Measurements from ENCODE around the gene CACNA1G. TPM values are rescaled to one million over a fixed set of nuclear protein-coding genes. Genes with fewer than 3 reads are reported as not detected.

The CACNA1G gene
- total RNA-seq, 1 donor from 2014 or later, result 0.19 TPM

DNA sequence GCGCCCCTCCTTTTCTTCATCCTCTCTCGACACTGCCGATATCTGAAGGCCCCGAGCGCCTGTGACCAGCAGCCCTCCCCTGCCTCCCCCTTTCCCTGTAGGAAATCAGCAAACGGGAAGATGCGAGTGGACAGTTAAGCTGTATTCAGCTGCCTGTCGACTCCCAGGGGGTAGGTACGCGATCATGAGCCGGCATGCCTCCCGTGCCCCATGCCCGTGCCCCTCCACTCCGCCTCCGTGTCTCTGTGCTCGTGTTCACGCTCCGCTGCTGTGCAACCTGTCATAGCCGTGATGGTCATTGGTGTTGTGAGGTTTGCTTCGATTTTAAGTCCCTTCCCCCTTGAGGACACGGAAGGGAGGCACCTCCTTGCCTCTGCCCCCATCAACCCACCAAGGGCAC is 34.4 kb downstream of the CACNA1G start:
- Mint-ChIP-seq H3K27me3 (peaks cover 4% of the 10 kb centered on the region), H3K36me3 (ENCODE audit: insufficient read depth) (no peaks in the 10 kb centered on the region), H3K4me3 (ENCODE audit: low read depth) (no peak overlapping the region), H3K27ac (no peak overlapping the region), H3K4me1 (ENCODE audit: low read depth) (peaks cover 17% of the 10 kb centered on the region), H3K9me3 (ENCODE audit: low read depth) (no peaks in the 10 kb centered on the region)
- DNase-seq (ENCODE audit: low spot score, unreplicated experiment), result no peak
- TF ChIP-seq, protein P1, sequence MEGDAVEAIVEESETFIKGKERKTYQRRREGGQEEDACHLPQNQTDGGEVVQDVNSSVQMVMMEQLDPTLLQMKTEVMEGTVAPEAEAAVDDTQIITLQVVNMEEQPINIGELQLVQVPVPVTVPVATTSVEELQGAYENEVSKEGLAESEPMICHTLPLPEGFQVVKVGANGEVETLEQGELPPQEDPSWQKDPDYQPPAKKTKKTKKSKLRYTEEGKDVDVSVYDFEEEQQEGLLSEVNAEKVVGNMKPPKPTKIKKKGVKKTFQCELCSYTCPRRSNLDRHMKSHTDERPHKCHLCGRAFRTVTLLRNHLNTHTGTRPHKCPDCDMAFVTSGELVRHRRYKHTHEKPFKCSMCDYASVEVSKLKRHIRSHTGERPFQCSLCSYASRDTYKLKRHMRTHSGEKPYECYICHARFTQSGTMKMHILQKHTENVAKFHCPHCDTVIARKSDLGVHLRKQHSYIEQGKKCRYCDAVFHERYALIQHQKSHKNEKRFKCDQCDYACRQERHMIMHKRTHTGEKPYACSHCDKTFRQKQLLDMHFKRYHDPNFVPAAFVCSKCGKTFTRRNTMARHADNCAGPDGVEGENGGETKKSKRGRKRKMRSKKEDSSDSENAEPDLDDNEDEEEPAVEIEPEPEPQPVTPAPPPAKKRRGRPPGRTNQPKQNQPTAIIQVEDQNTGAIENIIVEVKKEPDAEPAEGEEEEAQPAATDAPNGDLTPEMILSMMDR (IDR thresholded peaks at IDR 0.05; ENCODE audit: unreplicated experiment), result no peak

DNA sequence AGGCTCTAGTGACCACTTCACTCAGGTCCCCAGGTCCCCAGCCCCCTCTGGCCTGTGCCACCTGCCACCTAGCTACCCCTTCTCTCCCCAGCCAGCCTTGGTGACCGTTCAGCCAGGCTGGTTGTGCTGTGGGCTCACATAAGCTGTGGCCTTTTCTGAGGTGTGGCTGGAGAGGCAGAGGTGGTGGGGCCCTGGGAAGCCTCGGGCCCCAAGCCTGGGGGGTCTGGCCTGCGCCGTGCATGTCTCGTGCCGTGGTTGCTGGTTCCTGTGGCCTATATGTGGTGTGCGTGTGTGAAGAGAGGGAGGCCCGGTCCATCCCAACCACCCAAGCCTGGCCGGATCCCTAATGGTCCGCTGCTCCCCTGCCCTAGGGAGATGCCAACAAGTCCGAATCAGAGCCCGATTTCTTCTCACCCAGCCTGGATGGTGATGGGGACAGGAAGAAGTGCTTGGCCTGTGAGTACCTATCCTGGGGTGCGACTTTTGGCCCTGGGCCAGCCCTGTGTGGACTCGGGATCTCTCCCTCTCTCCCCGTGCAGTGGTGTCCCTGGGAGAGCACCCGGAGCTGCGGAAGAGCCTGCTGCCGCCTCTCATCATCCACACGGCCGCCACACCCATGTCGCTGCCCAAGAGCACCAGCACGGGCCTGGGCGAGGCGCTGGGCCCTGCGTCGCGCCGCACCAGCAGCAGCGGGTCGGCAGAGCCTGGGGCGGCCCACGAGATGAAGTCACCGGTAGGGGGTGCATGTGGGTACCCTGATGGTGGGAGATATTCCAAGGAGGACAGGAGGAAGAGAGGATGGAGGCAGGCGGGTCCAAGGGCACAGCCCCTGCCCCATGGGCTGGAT is 35.9 kb downstream of the CACNA1G start:
- DNase-seq (ENCODE audit: low spot score, unreplicated experiment), result no peak
- H3K36me3 Mint-ChIP-seq (ENCODE audit: insufficient read depth), result no peaks in the 10 kb centered on the region
- H3K4me3 Mint-ChIP-seq (ENCODE audit: low read depth), result no peak overlapping the region
- H3K27me3 Mint-ChIP-seq, result peaks cover 4% of the 10 kb centered on the region
- H3K4me1 Mint-ChIP-seq (ENCODE audit: low read depth), result peaks cover 17% of the 10 kb centered on the region
- H3K27ac Mint-ChIP-seq, result no peak overlapping the region
- H3K9me3 Mint-ChIP-seq (ENCODE audit: low read depth), result no peaks in the 10 kb centered on the region
- TF ChIP-seq, protein P1 (IDR thresholded peaks at IDR 0.05; ENCODE audit: unreplicated experiment), result peak; percentile 50

GRCh38 chr17:50598487-50598886 is 38.0 kb downstream of the CACNA1G start:
- Mint-ChIP-seq H3K27me3 (peaks cover 16% of the 10 kb centered on the region), H3K4me3 (ENCODE audit: low read depth) (no peak overlapping the region), H3K36me3 (ENCODE audit: insufficient read depth) (no peaks in the 10 kb centered on the region), H3K4me1 (ENCODE audit: low read depth) (peaks cover 12% of the 10 kb centered on the region), H3K9me3 (ENCODE audit: low read depth) (no peaks in the 10 kb centered on the region), H3K27ac (no peak overlapping the region)
- no peak for DNase-seq (ENCODE audit: low spot score, unreplicated experiment)
- TF ChIP-seq, protein P1 (IDR thresholded peaks at IDR 0.05; ENCODE audit: unreplicated experiment), result no peak

DNA sequence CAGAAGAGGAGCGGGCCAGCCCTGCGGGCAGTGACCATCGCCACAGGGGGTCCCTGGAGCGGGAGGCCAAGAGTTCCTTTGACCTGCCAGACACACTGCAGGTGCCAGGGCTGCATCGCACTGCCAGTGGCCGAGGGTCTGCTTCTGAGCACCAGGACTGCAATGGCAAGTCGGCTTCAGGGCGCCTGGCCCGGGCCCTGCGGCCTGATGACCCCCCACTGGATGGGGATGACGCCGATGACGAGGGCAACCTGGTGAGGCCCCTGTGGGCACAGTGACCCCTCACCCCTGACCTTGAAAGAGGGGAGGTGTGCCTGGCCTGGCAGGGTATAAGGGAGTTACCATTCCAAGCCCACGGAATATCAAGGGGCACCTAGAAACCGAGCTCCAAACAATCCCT is 39.1 kb downstream of the CACNA1G start:
- Mint-ChIP-seq H3K36me3 (ENCODE audit: insufficient read depth) (no peaks in the 10 kb centered on the region), H3K27ac (no peak overlapping the region), H3K4me1 (ENCODE audit: low read depth) (peaks cover 7% of the 10 kb centered on the region), H3K4me3 (ENCODE audit: low read depth) (no peak overlapping the region), H3K9me3 (ENCODE audit: low read depth) (no peaks in the 10 kb centered on the region), H3K27me3 (peaks cover 19% of the 10 kb centered on the region)
- no peak for DNase-seq (ENCODE audit: low spot score, unreplicated experiment)
- TF ChIP-seq, protein P1 (IDR thresholded peaks at IDR 0.05; ENCODE audit: unreplicated experiment), result no peak

- H3K4me1 Mint-ChIP-seq (ENCODE audit: low read depth), result peaks cover 7% of the 10 kb centered on the region
- no peaks in the 10 kb centered on the region for H3K9me3 Mint-ChIP-seq (ENCODE audit: low read depth)
- peaks cover 27% of the 10 kb centered on the region for H3K27me3 Mint-ChIP-seq
- TF ChIP-seq, protein P1 (IDR thresholded peaks at IDR 0.05; ENCODE audit: unreplicated experiment), result no peak
- H3K27ac Mint-ChIP-seq, result no peak overlapping the region
- DNase-seq (ENCODE audit: low spot score, unreplicated experiment), result no peak
- no peak overlapping the region for H3K4me3 Mint-ChIP-seq (ENCODE audit: low read depth)
- H3K36me3 Mint-ChIP-seq (ENCODE audit: insufficient read depth), result no peaks in the 10 kb centered on the region
These were observed 41.4 kb downstream of the CACNA1G start for GRCh38 chr17:50601823-50602375.

Measured in progenitor cell of endocrine pancreas (in vitro differentiated cells).